Common myeloid progenitor, CD34-positive (primary cell): Measurements from ENCODE around the gene SMIM45.

Experiments used
- CTCF ChIA-PET: fragments of 350-600 bp; sonication (Branson Sonifier 250); formaldehyde crosslinking; loops from one replicate; lab custom pipeline; 2021; ENCODE audit warnings: antibody characterized with exemption; lab: Charles Lee
- POLR2A ChIA-PET: fragments of 350-600 bp; sonication (Branson Sonifier 250); formaldehyde crosslinking; loops from one replicate; lab custom pipeline; 2021; ENCODE audit warnings: antibody characterized with exemption; lab: Charles Lee
- DNase-seq, 3 donors: peaks; one replicate each; pipeline versions ENCODE4 v3.0.0 to v3.0.0-alpha.2; 2013
- H3K27ac ChIP-seq, 2 experiments: 1 replicate in 1 of 2; 2 replicates in 1 of 2; pipeline ENCODE4 v1.7.0; 2013; ENCODE audit warnings: inconsistent platforms in 2 of 2, low read length in 2 of 2, mild to moderate bottlenecking in 2 of 2, low read depth in 1 of 2, moderate library complexity in 1 of 2; ENCODE audit not compliant: severe bottlenecking in 2 of 2, insufficient read depth in 1 of 2, poor library complexity in 1 of 2
- H3K27me3 ChIP-seq, 5 experiments: replicated peaks in 2 of 5; 1 replicate in 3 of 5; 2 replicates in 2 of 5; pipeline versions ENCODE4 v1.6.1 to v1.7.0; 2013; ENCODE audit warnings: low read length in 4 of 5, mild to moderate bottlenecking in 2 of 5, moderate library complexity in 2 of 5, inconsistent platforms in 1 of 5; ENCODE audit not compliant: insufficient read depth in 5 of 5, control insufficient read depth in 4 of 5
- H3K36me3 ChIP-seq, 4 experiments: 1 replicate in 2 of 4; 2 replicates in 2 of 4; pipeline versions ENCODE4 v1.6.1 to v1.7.0; 2013; ENCODE audit warnings: low read length in 3 of 4, control low read depth in 1 of 4, mild to moderate bottlenecking in 1 of 4; ENCODE audit not compliant: control insufficient read depth in 4 of 4, insufficient read depth in 4 of 4
- H3K4me1 ChIP-seq, 4 experiments: 1 replicate in 3 of 4; 2 replicates in 1 of 4; pipeline versions ENCODE4 v1.6.1 to v1.7.1; 2013; ENCODE audit warnings: low read length in 3 of 4, mild to moderate bottlenecking in 3 of 4, control low read depth in 1 of 4, inconsistent platforms in 1 of 4, moderate library complexity in 1 of 4; ENCODE audit not compliant: control insufficient read depth in 4 of 4, insufficient read depth in 4 of 4; ENCODE audit errors: control extremely low read depth in 1 of 4
- H3K4me3 ChIP-seq, 7 experiments: 1 replicate in 4 of 7; 2 replicates in 3 of 7; pipeline versions ENCODE4 v1.5.1 to v1.7.0; 2013; ENCODE audit warnings: mild to moderate bottlenecking in 7 of 7, low read length in 6 of 7, moderate library complexity in 6 of 7, inconsistent platforms in 2 of 7, low read depth in 2 of 7, control low read depth in 1 of 7; ENCODE audit not compliant: insufficient read depth in 4 of 7, control insufficient read depth in 1 of 7; ENCODE audit errors: extremely low read depth in 1 of 7
- H3K9me3 ChIP-seq, 5 experiments: 1 replicate in 4 of 5; 2 replicates in 1 of 5; pipeline versions ENCODE4 v1.6.1 to v1.7.1; 2013; ENCODE audit warnings: low read length in 4 of 5, mild to moderate bottlenecking in 2 of 5, inconsistent platforms in 1 of 5, low read depth in 1 of 5, moderate library complexity in 1 of 5; ENCODE audit not compliant: control insufficient read depth in 4 of 5, insufficient read depth in 2 of 5; ENCODE audit errors: control extremely low read depth in 1 of 5
- WGBS: methylation state at CpG from one replicate; pipeline ENCODE4 v1.1.5; 2013; ENCODE audit not compliant: insufficient coverage; 5-methylcytosine and 5-hydroxymethylcytosine counted together

Gene SMIM45

GRCh38 chr22:41907436-41908401 lies 44.2 kb upstream of the SMIM45 start:
- 88% methylated on average over 6 of the region's 10 CpGs for WGBS
- Histone ChIP-seq H3K4me3 (no peak overlapping the region), H3K27me3 (peaks cover 0 to 42% (median 24%) of the 10 kb centered on the region in 5 experiments), H3K9me3 (no peaks in the 10 kb centered on the region), H3K27ac (no peak overlapping the region), H3K4me1 (peaks cover 0 to 26% (median 25%) of the 10 kb centered on the region in 4 experiments), H3K36me3 (peaks cover 4 to 50% (median 34%) of the 10 kb centered on the region in 4 experiments)
- POLR2A ChIA-PET, result no interaction called here
- DNase-seq, result no peak
- CTCF ChIA-PET, result interaction anchor here (0.5 to 1.2 kb wide), 5 partner anchors 8 to 215 kb away, joined by 3 to 4 read pairs (median 3); no protein-coding TSS in a partner anchor

- no peak overlapping the region for H3K4me3 ChIP-seq
- H3K4me1 ChIP-seq, result peaks cover 0 to 26% (median 25%) of the 10 kb centered on the region in 4 experiments
- no peaks in the 10 kb centered on the region for H3K9me3 ChIP-seq
- 77% methylated on average over 11 of the region's 14 CpGs for WGBS
- CTCF ChIA-PET, result interaction anchor here (1.0 to 1.2 kb wide), 2 partner anchors 9 to 36 kb away, joined by 3 read pairs; no protein-coding TSS in a partner anchor
- H3K27ac ChIP-seq, result no peak overlapping the region
- peaks cover 4 to 41% (median 28%) of the 10 kb centered on the region in 4 experiments for H3K36me3 ChIP-seq
- POLR2A ChIA-PET, result no interaction called here
- H3K27me3 ChIP-seq, result peaks cover 0 to 51% (median 31%) of the 10 kb centered on the region in 5 experiments
- DNase-seq, result peak in 2 of 3 donors; percentile 35 to 37
Measured at GRCh38 chr22:41908411-41909309, 43.3 kb upstream of the SMIM45 start.

GRCh38 chr22:41909310-41910049 lies 42.5 kb upstream of the SMIM45 start:
- H3K36me3 ChIP-seq, result peaks cover 2 to 33% (median 21%) of the 10 kb centered on the region in 4 experiments
- peak overlapping the region in 1 of 7 experiments; percentile 32 for H3K4me3 ChIP-seq
- H3K4me1 ChIP-seq, result peaks cover 0 to 32% (median 26%) of the 10 kb centered on the region in 4 experiments
- no peaks in the 10 kb centered on the region for H3K9me3 ChIP-seq
- ChIA-PET POLR2A (no interaction called here), CTCF (no interaction called here)
- 42% methylated on average over 47 of the region's 55 CpGs for WGBS
- no peak overlapping the region for H3K27ac ChIP-seq
- peaks cover 0 to 59% (median 31%) of the 10 kb centered on the region in 5 experiments for H3K27me3 ChIP-seq
- DNase-seq, result no peak

DNA sequence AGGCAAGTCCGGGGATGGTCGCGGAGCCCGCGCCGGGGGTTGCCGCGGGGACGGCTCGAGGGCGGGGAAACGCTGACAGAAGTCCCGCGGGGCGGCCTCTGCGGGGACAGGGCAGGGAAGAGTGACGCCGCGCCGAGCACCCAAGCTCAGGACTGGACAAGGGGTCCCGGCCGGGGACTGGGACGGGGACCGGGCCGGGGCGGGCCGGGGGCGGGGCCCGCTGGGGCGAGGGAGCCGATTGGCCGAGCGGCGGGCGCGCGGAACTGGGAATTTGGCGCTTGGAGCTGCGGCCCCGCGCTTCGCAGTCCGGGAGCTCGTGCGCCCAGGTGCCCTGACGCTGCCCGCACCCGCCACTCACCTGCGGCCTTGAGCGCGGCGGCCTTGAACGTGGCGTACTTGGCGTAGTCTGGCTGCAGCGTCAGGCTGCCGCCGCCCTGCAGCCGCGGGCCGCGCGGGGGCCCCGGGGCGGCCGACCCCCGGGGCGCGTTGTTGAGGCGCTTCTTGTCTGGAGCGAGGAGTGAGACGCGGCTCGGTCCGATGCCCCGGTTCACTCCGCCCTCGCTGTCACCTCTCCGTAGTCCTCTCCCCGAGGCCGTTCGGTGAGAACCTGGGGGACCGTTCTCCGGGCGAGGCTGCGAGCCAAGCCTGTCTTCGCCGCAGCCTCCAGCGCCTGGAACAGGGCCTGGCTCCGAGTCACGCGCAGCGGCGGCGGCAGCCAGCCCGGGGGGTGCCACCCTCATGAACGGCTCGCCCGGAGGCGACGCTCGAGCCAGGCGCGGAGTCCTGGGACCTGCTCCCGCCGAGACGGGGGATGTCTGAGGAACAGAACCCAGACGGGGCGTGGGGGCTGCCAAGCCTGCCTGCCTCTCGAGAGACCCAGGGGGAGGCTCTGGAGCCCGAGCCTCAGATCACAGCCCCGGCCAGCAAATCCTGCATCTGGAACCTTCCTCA lies 41.6 kb upstream of the SMIM45 start:
- peaks cover 0 to 66% (median 34%) of the 10 kb centered on the region in 5 experiments for H3K27me3 ChIP-seq

DNA sequence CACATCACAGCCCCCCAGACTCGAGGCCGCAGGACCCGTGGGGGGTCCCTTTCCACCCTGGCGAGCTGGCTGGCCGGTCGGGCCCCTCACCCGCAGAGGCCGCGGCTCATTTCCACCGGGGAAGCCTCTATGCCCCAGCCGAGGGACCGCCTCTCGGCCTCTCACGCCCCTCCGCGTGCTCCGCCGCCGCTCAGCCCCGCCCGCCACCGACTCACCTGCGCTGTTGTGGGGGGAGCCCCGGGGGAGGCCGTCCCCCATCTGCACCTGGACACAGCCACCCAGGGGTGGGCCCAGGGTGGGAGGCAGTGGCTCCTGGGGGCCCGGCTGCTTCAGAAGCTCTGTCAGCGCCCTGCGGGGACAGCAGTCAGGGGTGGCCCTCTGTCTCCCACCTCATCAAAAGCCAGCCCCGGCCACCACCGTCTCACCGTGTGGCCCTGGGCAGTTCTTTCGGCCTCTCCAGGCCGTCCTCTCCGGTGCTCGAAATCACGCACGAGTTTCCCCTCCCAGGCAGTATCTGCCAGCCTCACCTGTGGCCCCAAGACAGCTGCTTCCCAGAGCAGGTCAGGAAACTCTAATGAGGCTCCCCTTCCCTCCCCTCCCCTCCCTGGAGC lies 40.8 kb upstream of the SMIM45 start:
- Histone ChIP-seq H3K4me3 (peak overlapping the region in 3 of 7 experiments; percentile 10 to 50 (median 26)), H3K4me1 (peaks cover 0 to 41% (median 34%) of the 10 kb centered on the region in 4 experiments), H3K27me3 (peaks cover 0 to 74% (median 42%) of the 10 kb centered on the region in 5 experiments), H3K9me3 (no peaks in the 10 kb centered on the region), H3K36me3 (peaks cover 0 to 17% (median 9%) of the 10 kb centered on the region in 4 experiments), H3K27ac (no peak overlapping the region)
- ChIA-PET CTCF (interaction anchor here (0.9 kb wide), 1 partner anchor 30 kb away, joined by 3 read pairs; no protein-coding TSS in a partner anchor), POLR2A (interaction anchor here (0.7 to 1.0 kb wide), 2 partner anchors 15 to 130 kb away, joined by 3 to 5 read pairs; partner anchors contain the start of gene TNFRSF13C)
- no peak for DNase-seq
- WGBS, result 6% methylated on average over 32 of the region's 37 CpGs

More for the DNA sequence above, 41.6 kb upstream of the SMIM45 start:
- H3K9me3 ChIP-seq, result no peaks in the 10 kb centered on the region
- H3K27ac ChIP-seq, result no peak overlapping the region
- POLR2A ChIA-PET, result interaction anchor here (0.7 kb wide), 1 partner anchor 129 kb away, joined by 3 read pairs; no protein-coding TSS in a partner anchor
- peak in 2 of 3 donors; percentile 40 to 53 for DNase-seq
- H3K4me3 ChIP-seq, result peak overlapping the region in 5 of 7 experiments; percentile 8 to 50 (median 43)
- H3K36me3 ChIP-seq, result peaks cover 0 to 24% (median 15%) of the 10 kb centered on the region in 4 experiments
- H3K4me1 ChIP-seq, result peaks cover 0 to 39% (median 33%) of the 10 kb centered on the region in 4 experiments
- CTCF ChIA-PET, result interaction anchor here (0.9 kb wide), 1 partner anchor 30 kb away, joined by 3 read pairs; no protein-coding TSS in a partner anchor
- under 1% methylated on average over 110 of the region's 112 CpGs for whole genome bisulfite sequencing
